Bronchial epithelial cell (primary cell): Measurements from ENCODE around the gene FOXO3. TPM values are rescaled to one million over a fixed set of nuclear protein-coding genes. Genes with fewer than 3 reads are reported as not detected.

Source experiments
- DNase-seq: peaks from one replicate; pipeline ENCODE4 v3.0.0-alpha.2; 2010; ENCODE audit warnings: low read depth
- FAIRE-seq: peaks from 2 replicates; lab custom pipeline; 2011; peaks lifted over from hg19 to GRCh38; lab: Jason Lieb, UNC
- H3K27me3 ChIP-seq: 2 replicates; pipeline ENCODE4 v1.5.1; 2011; ENCODE audit warnings: low read length; ENCODE audit not compliant: control insufficient read depth, insufficient read depth
- H3K36me3 ChIP-seq: 2 replicates; pipeline ENCODE4 v1.5.1; 2011; ENCODE audit warnings: low read length; ENCODE audit not compliant: control insufficient read depth, insufficient read depth
- H3K4me3 ChIP-seq: 2 replicates; pipeline ENCODE4 v1.5.1; 2011; ENCODE audit warnings: mild to moderate bottlenecking, low read depth, low read length, control low read depth
- CTCF ChIP-seq: IDR thresholded peaks from 2 replicates; pipeline ENCODE4 v1.5.1; 2011; ENCODE audit warnings: mild to moderate bottlenecking, moderate library complexity, low read length, control low read depth, inconsistent platforms; ENCODE audit not compliant: insufficient read depth, severe bottlenecking
- total RNA-seq: library from RNA; depleted of rRNA; stranded (reverse); fragments of >200 nt; gene quantifications from 2 replicates; pipeline ENCODE4 v1.2.1, GENCODE V29; 2014

Gene FOXO3
- total RNA-seq, 1 donor from 2014 or later: 28.7 TPM

DNA sequence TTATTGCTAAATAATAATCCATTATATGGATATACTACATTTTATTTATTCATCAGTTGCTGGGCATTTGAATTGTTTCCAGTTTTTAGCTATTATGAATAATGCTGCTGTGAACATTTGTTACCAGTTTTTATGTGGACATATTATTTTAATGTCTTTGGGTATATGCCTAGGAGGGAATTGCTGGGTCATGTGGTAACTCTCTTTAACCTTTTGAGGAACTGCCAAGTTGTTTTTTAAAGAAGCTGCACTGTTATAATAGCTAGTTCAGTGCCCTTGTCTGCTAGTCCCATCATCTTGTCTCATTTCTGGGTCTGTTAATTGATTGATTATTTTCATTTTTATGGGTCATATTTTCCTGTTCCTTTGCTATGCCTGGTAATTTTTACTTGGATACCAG is 56.3 kb downstream of the FOXO3 start:
- no peak for DNase-seq
- FAIRE-seq: no peak

DNA sequence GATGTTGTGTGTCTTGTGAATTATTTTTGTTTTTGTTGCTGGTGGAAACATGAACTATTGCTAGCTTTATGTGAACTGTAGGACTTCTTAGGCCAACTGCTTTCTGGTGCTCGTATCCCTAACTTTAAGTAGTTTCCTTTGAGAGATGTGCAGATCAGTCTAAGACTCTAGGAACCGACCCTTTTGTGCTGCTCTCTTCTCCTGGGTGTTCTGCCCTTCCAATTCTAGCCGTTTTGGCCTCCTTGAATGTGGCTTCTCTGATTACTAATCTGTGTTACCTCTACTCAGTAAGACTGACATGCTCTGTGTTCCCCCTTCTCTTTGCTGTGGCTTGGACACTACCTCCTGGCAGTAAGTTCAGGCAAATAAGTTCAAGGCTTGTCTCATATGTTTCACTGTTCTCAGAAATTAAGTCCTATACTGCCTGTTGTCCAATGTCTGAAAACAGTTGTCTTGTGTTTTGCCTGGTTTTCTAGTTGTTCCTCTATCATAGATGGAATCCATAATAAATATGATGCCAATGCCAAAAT is 58.0 kb downstream of the FOXO3 start:
- no peaks in the 10 kb centered on the region for H3K27me3 ChIP-seq
- DNase-seq (no peak), FAIRE-seq (peak; percentile 28)
- H3K4me3 ChIP-seq: no peak overlapping the region
- TF ChIP-seq CTCF: no peak
- H3K36me3 ChIP-seq: peaks cover 1% of the 10 kb centered on the region

More for the DNA sequence above, 56.3 kb downstream of the FOXO3 start:
- TF ChIP-seq CTCF: no peak
- Histone ChIP-seq H3K4me3 (no peak overlapping the region), H3K36me3 (peaks cover 1% of the 10 kb centered on the region), H3K27me3 (no peaks in the 10 kb centered on the region)

DNA sequence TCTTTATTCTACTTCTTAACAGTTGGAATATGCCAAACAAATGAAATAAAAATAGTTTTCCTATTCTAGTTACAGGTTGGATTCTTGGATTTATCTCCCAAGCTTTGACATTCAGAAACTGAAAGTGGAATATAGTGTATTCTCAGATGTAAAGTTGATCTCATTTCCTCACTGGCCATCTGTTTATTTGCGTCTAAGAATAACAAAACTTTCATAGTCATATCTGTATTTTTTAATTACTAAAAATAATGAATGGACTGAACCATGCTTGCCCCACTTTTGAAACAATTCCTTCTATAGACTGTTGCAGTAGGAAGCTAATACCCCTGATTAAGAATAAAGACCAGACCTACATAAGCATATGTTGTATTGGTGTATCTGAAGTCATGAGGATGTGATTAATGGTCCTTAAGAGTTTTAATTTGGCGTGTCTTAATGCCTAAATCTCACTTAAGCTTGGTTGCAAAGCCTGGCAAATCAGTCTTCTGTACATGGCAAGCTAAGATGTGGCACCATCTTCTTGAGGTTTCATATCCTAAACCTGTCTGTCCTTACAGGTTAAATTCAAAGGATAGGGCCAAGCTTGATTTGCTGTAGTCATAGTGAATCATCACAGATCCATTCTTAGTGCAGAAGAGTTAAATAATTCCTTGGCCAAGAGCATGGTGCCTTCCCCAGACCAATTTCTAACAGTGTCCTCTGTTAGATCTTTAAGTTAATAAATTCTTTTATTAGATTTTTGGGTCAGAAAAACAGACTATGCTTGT is 58.9 kb downstream of the FOXO3 start:
- DNase-seq (peak; percentile 80), FAIRE-seq (no peak)
- no peaks in the 10 kb centered on the region for H3K27me3 ChIP-seq
- H3K4me3 ChIP-seq: no peak overlapping the region
- peaks cover 1% of the 10 kb centered on the region for H3K36me3 ChIP-seq
- no peak for TF ChIP-seq CTCF

- FAIRE-seq (no peak), DNase-seq (peak; percentile 75)
- Histone ChIP-seq H3K27me3 (no peaks in the 10 kb centered on the region), H3K36me3 (peaks cover 1% of the 10 kb centered on the region), H3K4me3 (no peak overlapping the region)
- TF ChIP-seq CTCF: no peak
These were observed 60.4 kb downstream of the FOXO3 start for GRCh38 chr6:108621117-108621516.

GRCh38 chr6:108622641-108623298 is 62.1 kb downstream of the FOXO3 start:
- Histone ChIP-seq H3K36me3 (peaks cover 1% of the 10 kb centered on the region), H3K4me3 (no peak overlapping the region), H3K27me3 (no peaks in the 10 kb centered on the region)
- DNase-seq (peak; percentile 87), FAIRE-seq (no peak)
- no peak for TF ChIP-seq CTCF
